Gastroesophageal sphincter (tissue), 4 donors: ENCODE results near the gene KBTBD2. TPM values are rescaled to one million over a fixed set of nuclear protein-coding genes. Genes with fewer than 3 reads are reported as not detected.
"Not testable (repeated sequence)": the region's sequence is repeated elsewhere in the genome, so short reads cannot be mapped to it uniquely, and the experiment has no call there.

Experiments
- ATAC-seq: fragments of 150-250 bp; one replicate; pipeline ENCODE4 v1.9.1; 2016; ENCODE audit warnings: mild to moderate bottlenecking, moderate library complexity
- H3K27ac ChIP-seq, 4 donors: fragments of 200-600 bp; sonication (generic) in 3 of 4; 1 replicate in 3 of 4; 2 replicates in 1 of 4; pipeline ENCODE4 v1.5.1; 2016 to 2019
- H3K27me3 ChIP-seq: fragments of 200-600 bp; sonication (generic); one replicate; pipeline ENCODE4 v1.5.1; 2019
- H3K36me3 ChIP-seq, 2 donors: fragments of 200-600 bp; sonication (generic); one replicate each; pipeline ENCODE4 v1.5.1; 2019; ENCODE audit warnings: control low read depth in 1 of 2
- H3K4me1 ChIP-seq, 3 donors: fragments of 200-600 bp; sonication (generic); 1 replicate in 2 of 3; 2 replicates in 1 of 3; pipeline ENCODE4 v1.5.1; 2016 to 2019; ENCODE audit warnings: control low read depth in 2 of 3
- H3K4me3 ChIP-seq, 2 donors: fragments of 200-600 bp; sonication (generic); one replicate each; pipeline ENCODE4 v1.5.1; 2019; ENCODE audit warnings: mild to moderate bottlenecking in 1 of 2, moderate library complexity in 1 of 2
- H3K9me3 ChIP-seq, 3 donors: fragments of 200-600 bp; sonication (generic); one replicate each; pipeline ENCODE4 v1.5.1; 2017 to 2019; ENCODE audit warnings: control low read depth in 2 of 3
- CTCF ChIP-seq, 4 experiments: fragments of 200-600 bp in 2 of 4; fragments of 450-650 bp in 2 of 4; sonication (generic) in 1 of 4; IDR thresholded peaks; one replicate each; pipeline ENCODE4 v1.5.1; 2017 to 2019; ENCODE audit warnings: antibody characterized with exemption in 4 of 4, mild to moderate bottlenecking in 2 of 4, moderate library complexity in 2 of 4
- EP300 ChIP-seq: sonication (generic); formaldehyde crosslinking; IDR thresholded peaks from one replicate; pipeline ENCODE4 v1.6.1; 2017; ENCODE audit warnings: antibody characterized with exemption, mild to moderate bottlenecking
- POLR2A ChIP-seq, 2 donors: fragments of 450-650 bp; IDR thresholded peaks; one replicate each; pipeline ENCODE4 v1.6.1; 2017; ENCODE audit warnings: antibody characterized with exemption in 2 of 2, mild to moderate bottlenecking in 2 of 2, moderate library complexity in 1 of 2
- POLR2AphosphoS5 ChIP-seq: sonication (generic); formaldehyde crosslinking; IDR thresholded peaks from one replicate; pipeline ENCODE4 v1.6.1; 2017; ENCODE audit warnings: antibody characterized with exemption
- WGBS, 2 donors: methylation state at CpG; one replicate each; pipeline ENCODE4 v1.1.5; 2018; ENCODE audit warnings: low coverage in 1 of 2; 5-methylcytosine and 5-hydroxymethylcytosine counted together
- total RNA-seq, 4 donors: library from RNA; depleted of rRNA; stranded (reverse); fragments of >200 nt; gene quantifications; one replicate each; pipeline ENCODE4 v1.1.0, GENCODE V29; 2016

Gene KBTBD2
- total RNA-seq, 4 donors from 2014 or later: 31.2 to 64.6 (median 37.4) TPM

GRCh38 chr7:32930378-32930777, 38.8 kb upstream of the KBTBD2 start:
- TF ChIP-seq EP300: no peak
- no peak for TF ChIP-seq CTCF (IDR thresholded peaks at IDR 0.05)
- no peak for TF ChIP-seq POLR2A (IDR thresholded peaks at IDR 0.05)
- TF ChIP-seq POLR2AphosphoS5: no peak
- Histone ChIP-seq H3K4me3 (no peak overlapping the region), H3K9me3 (no peaks in the 10 kb centered on the region), H3K36me3 (peaks cover 0 to 76% of the 10 kb centered on the region in 2 donors), H3K4me1 (peaks cover 0 to 16% (median 0%) of the 10 kb centered on the region in 3 donors), H3K27ac (no peak overlapping the region), H3K27me3 (no peaks in the 10 kb centered on the region)
- no peak for ATAC-seq
- 76% methylated on average over 7 of the region's 7 CpGs; no CpG with 5 or more reads in 1 of the 2 donors for WGBS, 2 donors

DNA sequence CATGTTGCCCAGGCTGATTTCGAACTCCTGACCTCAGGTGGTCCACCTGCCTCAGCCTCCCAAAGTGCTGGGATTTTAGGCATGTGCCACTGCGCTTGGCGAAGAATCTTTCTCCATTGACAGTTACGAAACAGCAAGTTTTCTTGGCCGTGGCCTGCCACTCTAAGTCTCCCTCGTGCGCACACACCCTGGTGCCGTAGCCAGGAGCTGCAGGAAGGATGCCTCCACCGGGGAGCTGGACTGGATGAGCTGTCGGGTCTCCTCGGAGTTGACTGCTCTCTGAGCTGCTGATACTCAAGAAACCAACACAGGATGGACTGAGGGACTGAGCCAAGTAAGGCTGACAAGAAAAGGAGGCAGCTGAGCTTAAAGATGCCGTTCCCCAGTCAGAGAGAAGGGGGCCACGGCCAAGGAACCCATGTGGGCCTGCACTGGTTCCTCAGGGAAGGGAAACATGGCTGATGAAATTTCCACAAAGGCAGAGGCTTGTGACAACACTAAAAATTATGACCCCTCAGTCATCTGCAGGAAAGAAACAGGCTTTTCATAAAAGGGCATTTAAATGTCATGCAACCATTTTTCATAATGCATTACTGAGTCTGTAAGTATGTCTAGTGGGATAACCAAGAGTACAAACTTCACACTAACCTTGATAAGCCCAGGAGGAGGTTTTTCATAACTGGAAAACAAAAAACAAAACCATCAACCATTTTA, 38.0 kb upstream of the KBTBD2 start:
- TF ChIP-seq CTCF (IDR thresholded peaks at IDR 0.05) (no peak), POLR2AphosphoS5 (no peak), EP300 (no peak), POLR2A (IDR thresholded peaks at IDR 0.05) (no peak)
- no peaks in the 10 kb centered on the region for H3K27me3 ChIP-seq
- ATAC-seq: no peak
- H3K36me3 ChIP-seq: peaks cover 0 to 76% of the 10 kb centered on the region in 2 donors
- no peaks in the 10 kb centered on the region for H3K9me3 ChIP-seq
- WGBS, 2 donors: 76 to 100% methylated on average over 2 to 7 of the region's 13 CpGs
- H3K4me1 ChIP-seq: peaks cover 0 to 11% (median 0%) of the 10 kb centered on the region in 3 donors
- H3K27ac ChIP-seq: no peak overlapping the region
- H3K4me3 ChIP-seq: no peak overlapping the region

GRCh38 chr7:32928785-32929298, 37.3 kb upstream of the KBTBD2 start:
- H3K9me3 ChIP-seq: no peaks in the 10 kb centered on the region
- no peaks in the 10 kb centered on the region for H3K27me3 ChIP-seq
- no peak overlapping the region for H3K4me3 ChIP-seq
- TF ChIP-seq POLR2A (IDR thresholded peaks at IDR 0.05): no peak
- no peak for TF ChIP-seq CTCF (IDR thresholded peaks at IDR 0.05)
- no peak for TF ChIP-seq EP300
- no peak for TF ChIP-seq POLR2AphosphoS5
- 70 to 83% methylated on average over 2 of the region's 2 CpGs for WGBS, 2 donors
- peaks cover 0 to 11% (median 0%) of the 10 kb centered on the region in 3 donors for H3K4me1 ChIP-seq
- no peak overlapping the region for H3K27ac ChIP-seq
- H3K36me3 ChIP-seq: peaks cover 0 to 82% of the 10 kb centered on the region in 2 donors
- no peak for ATAC-seq

DNA sequence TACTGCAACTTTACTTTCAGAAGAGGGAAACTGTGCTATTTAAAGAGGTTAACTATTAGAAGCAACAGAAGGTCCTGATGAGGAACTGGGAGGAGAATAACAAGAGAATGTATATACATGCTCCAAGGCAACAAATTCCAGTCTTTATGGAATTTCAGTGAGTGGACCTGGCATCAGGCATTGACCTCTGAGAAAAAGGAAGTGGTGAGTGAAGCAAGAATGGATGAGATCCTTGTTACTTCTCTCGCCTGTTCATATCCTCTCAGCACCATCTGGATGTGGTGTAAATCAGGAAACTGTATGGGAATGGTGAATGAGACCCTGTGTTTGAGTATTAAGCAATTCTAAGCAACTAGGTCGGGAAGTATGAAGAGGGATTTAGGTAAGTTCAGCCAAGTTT, 30.3 kb upstream of the KBTBD2 start:
- H3K4me3 ChIP-seq: no peak overlapping the region
- TF ChIP-seq POLR2AphosphoS5 (no peak), POLR2A (IDR thresholded peaks at IDR 0.05) (no peak), EP300 (no peak), CTCF (IDR thresholded peaks at IDR 0.05) (no peak)
- 67 to 89% methylated on average over 2 of the region's 2 CpGs for WGBS, 2 donors
- H3K36me3 ChIP-seq: peaks cover 0 to 74% of the 10 kb centered on the region in 2 donors
- ATAC-seq: no peak
- H3K27ac ChIP-seq: no peak overlapping the region
- no peaks in the 10 kb centered on the region for H3K4me1 ChIP-seq
- H3K9me3 ChIP-seq: no peaks in the 10 kb centered on the region
- H3K27me3 ChIP-seq: no peaks in the 10 kb centered on the region

GRCh38 chr7:32916994-32917393, 25.4 kb upstream of the KBTBD2 start:
- not testable (repeated sequence) for H3K9me3 ChIP-seq, H3K27ac ChIP-seq, H3K4me3 ChIP-seq, ATAC-seq, H3K27me3 ChIP-seq, H3K4me1 ChIP-seq
- WGBS, 2 donors: 80% methylated on average over 1 of the region's 7 CpGs; no CpG with 5 or more reads in 1 of the 2 donors
- peaks cover 0 to 83% of the 10 kb centered on the region in 2 donors for H3K36me3 ChIP-seq
